Adipocyte (in vitro differentiated cells): ENCODE results near the gene FGFR4.
"Not testable (repeated sequence)": the region's sequence is repeated elsewhere in the genome, so short reads cannot be mapped to it uniquely, and the experiment has no call there.

Source experiments
- DNase-seq: peaks from one replicate; pipeline ENCODE4 v3.0.0-alpha.2; 2015; ENCODE audit warnings: low read depth
- H3K27me3 ChIP-seq: replicated peaks from 2 replicates; pipeline ENCODE4 v1.7.0; 2013; ENCODE audit warnings: mild to moderate bottlenecking, low read length, moderate library complexity; ENCODE audit not compliant: control insufficient read depth, insufficient read depth
- H3K36me3 ChIP-seq: 2 replicates; pipeline ENCODE4 v1.7.0; 2013; ENCODE audit warnings: low read length, mild to moderate bottlenecking, moderate library complexity; ENCODE audit not compliant: control insufficient read depth, insufficient read depth, severe bottlenecking
- H3K4me1 ChIP-seq: 2 replicates; pipeline ENCODE4 v1.7.0; 2013; ENCODE audit warnings: mild to moderate bottlenecking, low read length, moderate library complexity; ENCODE audit not compliant: control insufficient read depth, insufficient read depth
- H3K4me3 ChIP-seq: 2 replicates; pipeline ENCODE4 v1.7.0; 2013; ENCODE audit warnings: mild to moderate bottlenecking, low read length, moderate library complexity
- H3K9ac ChIP-seq: 2 replicates; pipeline ENCODE4 v1.7.0; 2013; ENCODE audit warnings: mild to moderate bottlenecking, low read length, moderate library complexity
- H3K9me3 ChIP-seq: 2 replicates; pipeline ENCODE4 v1.7.0; 2013; ENCODE audit warnings: mild to moderate bottlenecking, low read length, moderate library complexity; ENCODE audit not compliant: control insufficient read depth

The FGFR4 gene

GRCh38 chr5:177086654-177087397 lies at the start of gene FGFR4:
Gene FGFR4 (plus strand): TSS chr5:177086915. CDS start chr5:177089603, 2,688 bp downstream.
- Histone ChIP-seq H3K9me3 (no peaks in the 10 kb centered on the region), H3K9ac (no peak within 1 kb of the TSS), H3K27me3 (peaks cover 32% of the 10 kb centered on the region), H3K4me3 (peak within 1 kb of the TSS; percentile 47), H3K4me1 (peaks cover 6% of the 10 kb centered on the region), H3K36me3 (no peaks in the 10 kb centered on the region)
- DNase-seq, result peak; percentile 55

GRCh38 chr5:177036921-177037320 lies 49.8 kb upstream of the FGFR4 start:
- Histone ChIP-seq H3K9me3 (no peaks in the 10 kb centered on the region), H3K27me3 (no peaks in the 10 kb centered on the region), H3K4me1 (peaks cover 13% of the 10 kb centered on the region), H3K9ac (no peak overlapping the region), H3K36me3 (peaks cover 12% of the 10 kb centered on the region), H3K4me3 (no peak overlapping the region)
- DNase-seq, result no peak

- no peak overlapping the region for H3K9ac ChIP-seq
- H3K4me3 ChIP-seq, result no peak overlapping the region
- H3K9me3 ChIP-seq, result no peaks in the 10 kb centered on the region
- peaks cover 42% of the 10 kb centered on the region for H3K36me3 ChIP-seq
- H3K4me1 ChIP-seq, result peaks cover 13% of the 10 kb centered on the region
- DNase-seq, result peak; percentile 65
- no peaks in the 10 kb centered on the region for H3K27me3 ChIP-seq
Observed at GRCh38 chr5:177040814-177041420, 45.8 kb upstream of the FGFR4 start.

- DNase-seq, result no peak
- Histone ChIP-seq H3K36me3 (peaks cover 49% of the 10 kb centered on the region), H3K4me3 (no peak overlapping the region), H3K4me1 (peaks cover 13% of the 10 kb centered on the region), H3K9ac (no peak overlapping the region), H3K27me3 (no peaks in the 10 kb centered on the region), H3K9me3 (no peaks in the 10 kb centered on the region)
Observed at GRCh38 chr5:177041936-177042335, 44.8 kb upstream of the FGFR4 start.

- H3K36me3 ChIP-seq, result peaks cover 57% of the 10 kb centered on the region
Observed at GRCh38 chr5:177043114-177043513, 43.6 kb upstream of the FGFR4 start.

GRCh38 chr5:177043958-177044357 lies 42.8 kb upstream of the FGFR4 start:
- Histone ChIP-seq H3K9ac (no peak overlapping the region), H3K36me3 (peaks cover 60% of the 10 kb centered on the region), H3K27me3 (no peaks in the 10 kb centered on the region), H3K4me1 (peaks cover 13% of the 10 kb centered on the region), H3K4me3 (no peak overlapping the region), H3K9me3 (no peaks in the 10 kb centered on the region)
- no peak for DNase-seq

More at GRCh38 chr5:177043114-177043513, 43.6 kb upstream of the FGFR4 start:
- Histone ChIP-seq H3K27me3 (no peaks in the 10 kb centered on the region), H3K9ac (no peak overlapping the region), H3K4me3 (no peak overlapping the region), H3K9me3 (no peaks in the 10 kb centered on the region), H3K4me1 (peaks cover 13% of the 10 kb centered on the region)
- no peak for DNase-seq

- Histone ChIP-seq H3K9ac (no peak overlapping the region), H3K4me3 (no peak overlapping the region), H3K4me1 (peaks cover 13% of the 10 kb centered on the region), H3K36me3 (peaks cover 66% of the 10 kb centered on the region), H3K27me3 (no peaks in the 10 kb centered on the region), H3K9me3 (no peaks in the 10 kb centered on the region)
- no peak for DNase-seq
Observed at GRCh38 chr5:177044641-177045040, 42.1 kb upstream of the FGFR4 start.

- Histone ChIP-seq H3K9ac (no peak overlapping the region), H3K9me3 (no peaks in the 10 kb centered on the region), H3K4me3 (no peak overlapping the region), H3K4me1 (peaks cover 12% of the 10 kb centered on the region), H3K27me3 (no peaks in the 10 kb centered on the region), H3K36me3 (peaks cover 70% of the 10 kb centered on the region)
- no peak for DNase-seq
Observed at GRCh38 chr5:177045631-177046030, 41.1 kb upstream of the FGFR4 start.

- not testable (repeated sequence) for DNase-seq, H3K9me3 ChIP-seq, H3K4me1 ChIP-seq, H3K9ac ChIP-seq, H3K27me3 ChIP-seq, H3K4me3 ChIP-seq
- peaks cover 67% of the 10 kb centered on the region for H3K36me3 ChIP-seq
Observed at GRCh38 chr5:177048531-177048930, 38.2 kb upstream of the FGFR4 start.

GRCh38 chr5:177049285-177049684 lies 37.4 kb upstream of the FGFR4 start:
- H3K9ac ChIP-seq, result no peak overlapping the region
- DNase-seq, result no peak
- H3K4me1 ChIP-seq, result no peaks in the 10 kb centered on the region
- H3K27me3 ChIP-seq, result no peaks in the 10 kb centered on the region
- H3K9me3 ChIP-seq, result no peaks in the 10 kb centered on the region
- no peak overlapping the region for H3K4me3 ChIP-seq
- H3K36me3 ChIP-seq, result peaks cover 60% of the 10 kb centered on the region

GRCh38 chr5:177064500-177065277 lies 22.0 kb upstream of the FGFR4 start:
- no peaks in the 10 kb centered on the region for H3K9me3 ChIP-seq
- peaks cover 39% of the 10 kb centered on the region for H3K36me3 ChIP-seq
- no peak overlapping the region for H3K4me3 ChIP-seq
- H3K4me1 ChIP-seq, result no peaks in the 10 kb centered on the region
- no peak overlapping the region for H3K9ac ChIP-seq
- no peaks in the 10 kb centered on the region for H3K27me3 ChIP-seq
- DNase-seq, result no peak
